ENCODE results near the gene EXOC6B.
A peak's percentile ranks its signal among the peaks of the same experiment; 100 is the strongest.

Gene EXOC6B

GRCh38 chr2:72150157-72150860 lies 675.5 kb downstream of the EXOC6B start:
- H3K36me3 ChIP-seq (ENCODE audit: control insufficient read depth, insufficient read depth, low read length): no peaks in the 10 kb centered on the region
- peaks cover 6% of the 10 kb centered on the region for H3K4me1 ChIP-seq
- H3K4me3 ChIP-seq (ENCODE audit: low read depth, low read length): peak overlapping the region; percentile 25
- H3K4me2 ChIP-seq (ENCODE audit: low read length): peak overlapping the region; percentile 52
- peaks cover 11% of the 10 kb centered on the region for H3K27me3 ChIP-seq (ENCODE audit: control insufficient read depth, insufficient read depth, low read length)
- no peak overlapping the region for H3K9ac ChIP-seq
- H3K27ac ChIP-seq: no peak overlapping the region
- no peaks in the 10 kb centered on the region for H3K79me2 ChIP-seq
- no peaks in the 10 kb centered on the region for H3K9me3 ChIP-seq (ENCODE audit: control insufficient read depth, low read length)
- H2AFZ ChIP-seq: peak overlapping the region; percentile 47
- TF ChIP-seq CTCF (IDR thresholded peaks at IDR 0.05): peak; percentile 89

- H3K4me1 ChIP-seq: peaks cover 9% of the 10 kb centered on the region
- H3K9me3 ChIP-seq (ENCODE audit: control insufficient read depth, low read length): no peaks in the 10 kb centered on the region
- TF ChIP-seq CTCF (IDR thresholded peaks at IDR 0.05): no peak
- H3K4me3 ChIP-seq (ENCODE audit: low read depth, low read length): peak overlapping the region; percentile 42
- no peaks in the 10 kb centered on the region for H3K79me2 ChIP-seq
- peak overlapping the region; percentile 52 for H3K4me2 ChIP-seq (ENCODE audit: low read length)
- H2AFZ ChIP-seq: peak overlapping the region; percentile 47
- no peak overlapping the region for H3K27ac ChIP-seq
- peaks cover 11% of the 10 kb centered on the region for H3K27me3 ChIP-seq (ENCODE audit: control insufficient read depth, insufficient read depth, low read length)
- H3K36me3 ChIP-seq (ENCODE audit: control insufficient read depth, insufficient read depth, low read length): no peaks in the 10 kb centered on the region
- no peak overlapping the region for H3K9ac ChIP-seq
Measured at GRCh38 chr2:72149556-72150156, 676.2 kb downstream of the EXOC6B start.

- H3K36me3 ChIP-seq (ENCODE audit: control insufficient read depth, insufficient read depth, low read length): no peaks in the 10 kb centered on the region
- peaks cover 11% of the 10 kb centered on the region for H3K27me3 ChIP-seq (ENCODE audit: control insufficient read depth, insufficient read depth, low read length)
- no peak overlapping the region for H3K9ac ChIP-seq
- H3K27ac ChIP-seq: no peak overlapping the region
- peak overlapping the region; percentile 47 for H2AFZ ChIP-seq
- H3K9me3 ChIP-seq (ENCODE audit: control insufficient read depth, low read length): no peaks in the 10 kb centered on the region
- TF ChIP-seq CTCF (IDR thresholded peaks at IDR 0.05): no peak
- no peaks in the 10 kb centered on the region for H3K79me2 ChIP-seq
- peak overlapping the region; percentile 75 for H3K4me2 ChIP-seq (ENCODE audit: low read length)
- H3K4me3 ChIP-seq (ENCODE audit: low read depth, low read length): peak overlapping the region; percentile 45
- peaks cover 9% of the 10 kb centered on the region for H3K4me1 ChIP-seq
Measured at GRCh38 chr2:72148837-72149555, 676.8 kb downstream of the EXOC6B start.

- no peaks in the 10 kb centered on the region for H3K36me3 ChIP-seq (ENCODE audit: control insufficient read depth, insufficient read depth, low read length)
- H3K27me3 ChIP-seq (ENCODE audit: control insufficient read depth, insufficient read depth, low read length): peaks cover 11% of the 10 kb centered on the region
- H3K9me3 ChIP-seq (ENCODE audit: control insufficient read depth, low read length): no peaks in the 10 kb centered on the region
- H3K9ac ChIP-seq: no peak overlapping the region
- peak overlapping the region; percentile 45 for H3K4me3 ChIP-seq (ENCODE audit: low read depth, low read length)
- no peak for TF ChIP-seq CTCF (IDR thresholded peaks at IDR 0.05)
- no peaks in the 10 kb centered on the region for H3K79me2 ChIP-seq
- H3K27ac ChIP-seq: no peak overlapping the region
- H3K4me1 ChIP-seq: peaks cover 9% of the 10 kb centered on the region
- no peak overlapping the region for H2AFZ ChIP-seq
- peak overlapping the region; percentile 75 for H3K4me2 ChIP-seq (ENCODE audit: low read length)
Measured at GRCh38 chr2:72148003-72148836, 677.6 kb downstream of the EXOC6B start.

All from parathyroid adenoma (tissue), 2 donors.